K562 (cell line): ENCODE measurements around the gene NAA40. TPM values are rescaled to one million over a fixed set of nuclear protein-coding genes. Genes with fewer than 3 reads are reported as not detected.

Source experiments
- ARID1B ChIP-seq: fragments of 450-650 bp; IDR thresholded peaks from 2 replicates; pipeline ENCODE4 v1.6.1; 2016; ENCODE audit warnings: antibody characterized with exemption, mild to moderate bottlenecking, inconsistent platforms
- CBX1 ChIP-seq: sonication (generic); IDR thresholded peaks from 2 replicates; pipeline ENCODE4 v1.6.1; 2016; ENCODE audit warnings: antibody characterized with exemption, low read depth, mild to moderate bottlenecking
- CHD1 ChIP-seq: fragments of 200-600 bp; sonication (generic); IDR thresholded peaks from one replicate; pipeline ENCODE4 v1.6.1; 2012; ENCODE audit warnings: mild to moderate bottlenecking, moderate library complexity, low read length, inconsistent platforms
- ELF4 ChIP-seq: fragments of 450-650 bp; formaldehyde crosslinking; IDR thresholded peaks from 2 replicates; pipeline ENCODE4 v1.4.0; 2022; ENCODE audit warnings: missing genetic modification characterization
- GTF2B ChIP-seq: IDR thresholded peaks from 2 replicates; pipeline ENCODE4 v1.6.1; 2011; ENCODE audit not compliant: insufficient read length; ENCODE audit errors: extremely low read depth
- LCOR ChIP-seq: sonication (generic); formaldehyde crosslinking; IDR thresholded peaks from 2 replicates; pipeline ENCODE4 v1.8.0; 2022; ENCODE audit warnings: mild to moderate bottlenecking, missing genetic modification reagents
- MYC ChIP-seq, 2 experiments: fragments of 250-450 bp in 1 of 2; sonication (Bioruptor Pico) in 1 of 2; IDR thresholded peaks; 2 replicates each; pipeline versions ENCODE4 v1.5.1 to v1.6.1; 2012 to 2021; ENCODE audit warnings: low read depth in 2 of 2, borderline replicate concordance in 1 of 2, improper control_type of control experiment in 1 of 2, low read length in 1 of 2, mild to moderate bottlenecking in 1 of 2, moderate library complexity in 1 of 2
- SMAD1 ChIP-seq: fragments of 150-350 bp; IDR thresholded peaks from 2 replicates; pipeline ENCODE4 v1.6.1; 2014; ENCODE audit warnings: low read length, low read depth; ENCODE audit not compliant: partially characterized antibody
- TBP ChIP-seq: optimal IDR thresholded peaks from 2 replicates; pipeline ENCODE3; 2011; ENCODE audit warnings: low read depth, low read length, improper control_type of control experiment
- VEZF1 ChIP-seq: fragments of 200-800 bp; sonication (Bioruptor generic); IDR thresholded peaks from 2 replicates; pipeline ENCODE4 v1.6.1; 2017; ENCODE audit warnings: missing genetic modification characterization, missing compliant biosample characterization
- ZNF583 ChIP-seq: fragments of 250-450 bp; sonication (Bioruptor Pico); IDR thresholded peaks from 2 replicates; pipeline ENCODE4 v1.4.0; 2020
- polyA plus RNA-seq, 8 experiments: library from polyadenylated mRNA; depleted of rRNA in 4 of 8; stranded (reverse) in 5 of 8; unstranded in 3 of 8; fragments of >200 nt; fragmentation: Nextera tagmentation in 2 of 8; fragmentation: Illumina TruSeq in 1 of 8; extraction: Ambion mirVana in 2 of 8; extraction: Trizol in 1 of 8; gene quantifications; 2 replicates each; pipeline versions ENCODE4 v1.2.1 to v1.2.3, GENCODE V29; 2011 to 2014; ENCODE audit warnings: inconsistent platforms in 1 of 8, missing spikeins in 1 of 8
- total RNA-seq, 7 experiments: library from RNA; depleted of rRNA in 6 of 7; stranded (reverse); fragments of >200 nt in 6 of 7; fragmentation: Illumina TruSeq in 2 of 7; extraction: Trizol in 2 of 7; gene quantifications; 2 replicates each; pipeline versions ENCODE4 v1.2.1 to v1.2.3, GENCODE V29; 2011 to 2021; ENCODE audit warnings: low replicate concordance in 1 of 7
- TF ChIP-seq, protein P1 (sequence below): fragments of 450-650 bp; conservative IDR thresholded peaks from 2 replicates; pipeline ENCODE4 v1.6.1; 2016; ENCODE audit warnings: missing genetic modification characterization, low read depth, mild to moderate bottlenecking, control low read depth, missing compliant biosample characterization
- TF ChIP-seq, protein P2 (sequence below): fragments of 200-800 bp; sonication (Bioruptor generic); IDR thresholded peaks from 2 replicates; pipeline ENCODE4 v1.6.1; 2016; ENCODE audit warnings: missing genetic modification characterization, missing compliant biosample characterization
- TF ChIP-seq, protein P3 (sequence below), 2 experiments: fragments of 450-650 bp; conservative IDR thresholded peaks; 2 replicates each; pipeline ENCODE4 v1.6.1; 2017; ENCODE audit warnings: mild to moderate bottlenecking in 2 of 2, moderate library complexity in 2 of 2

The NAA40 gene
- total and polyA plus RNA-seq, 9 of the 15 experiments (the other 6 are each of a cell fraction or from before 2014, with no cell fraction given) = 6.2 to 39.0 (median 23.1) TPM

- no peak for TF ChIP-seq CBX1
- 0 out of 2 replicates have a peak, but pooled peaks have one; percentile 12 for TF ChIP-seq ZNF583 (CRISPR knock-in tag)
- TF ChIP-seq GTF2B = no peak
- TF ChIP-seq, protein P1, sequence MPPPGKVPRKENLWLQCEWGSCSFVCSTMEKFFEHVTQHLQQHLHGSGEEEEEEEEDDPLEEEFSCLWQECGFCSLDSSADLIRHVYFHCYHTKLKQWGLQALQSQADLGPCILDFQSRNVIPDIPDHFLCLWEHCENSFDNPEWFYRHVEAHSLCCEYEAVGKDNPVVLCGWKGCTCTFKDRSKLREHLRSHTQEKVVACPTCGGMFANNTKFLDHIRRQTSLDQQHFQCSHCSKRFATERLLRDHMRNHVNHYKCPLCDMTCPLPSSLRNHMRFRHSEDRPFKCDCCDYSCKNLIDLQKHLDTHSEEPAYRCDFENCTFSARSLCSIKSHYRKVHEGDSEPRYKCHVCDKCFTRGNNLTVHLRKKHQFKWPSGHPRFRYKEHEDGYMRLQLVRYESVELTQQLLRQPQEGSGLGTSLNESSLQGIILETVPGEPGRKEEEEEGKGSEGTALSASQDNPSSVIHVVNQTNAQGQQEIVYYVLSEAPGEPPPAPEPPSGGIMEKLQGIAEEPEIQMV (tag) = no peak
- TF ChIP-seq ARID1B = no peak
- peak; percentile 63; the same call in 1 of the 2 replicates for TF ChIP-seq MYC (IDR thresholded peaks at IDR 0.05; ENCODE audit: low read depth, low read length)
- no peak for TF ChIP-seq MYC (CRISPR knock-in tag; IDR thresholded peaks at IDR 0.05; ENCODE audit: borderline replicate concordance, low read depth)
- TF ChIP-seq, protein P2, sequence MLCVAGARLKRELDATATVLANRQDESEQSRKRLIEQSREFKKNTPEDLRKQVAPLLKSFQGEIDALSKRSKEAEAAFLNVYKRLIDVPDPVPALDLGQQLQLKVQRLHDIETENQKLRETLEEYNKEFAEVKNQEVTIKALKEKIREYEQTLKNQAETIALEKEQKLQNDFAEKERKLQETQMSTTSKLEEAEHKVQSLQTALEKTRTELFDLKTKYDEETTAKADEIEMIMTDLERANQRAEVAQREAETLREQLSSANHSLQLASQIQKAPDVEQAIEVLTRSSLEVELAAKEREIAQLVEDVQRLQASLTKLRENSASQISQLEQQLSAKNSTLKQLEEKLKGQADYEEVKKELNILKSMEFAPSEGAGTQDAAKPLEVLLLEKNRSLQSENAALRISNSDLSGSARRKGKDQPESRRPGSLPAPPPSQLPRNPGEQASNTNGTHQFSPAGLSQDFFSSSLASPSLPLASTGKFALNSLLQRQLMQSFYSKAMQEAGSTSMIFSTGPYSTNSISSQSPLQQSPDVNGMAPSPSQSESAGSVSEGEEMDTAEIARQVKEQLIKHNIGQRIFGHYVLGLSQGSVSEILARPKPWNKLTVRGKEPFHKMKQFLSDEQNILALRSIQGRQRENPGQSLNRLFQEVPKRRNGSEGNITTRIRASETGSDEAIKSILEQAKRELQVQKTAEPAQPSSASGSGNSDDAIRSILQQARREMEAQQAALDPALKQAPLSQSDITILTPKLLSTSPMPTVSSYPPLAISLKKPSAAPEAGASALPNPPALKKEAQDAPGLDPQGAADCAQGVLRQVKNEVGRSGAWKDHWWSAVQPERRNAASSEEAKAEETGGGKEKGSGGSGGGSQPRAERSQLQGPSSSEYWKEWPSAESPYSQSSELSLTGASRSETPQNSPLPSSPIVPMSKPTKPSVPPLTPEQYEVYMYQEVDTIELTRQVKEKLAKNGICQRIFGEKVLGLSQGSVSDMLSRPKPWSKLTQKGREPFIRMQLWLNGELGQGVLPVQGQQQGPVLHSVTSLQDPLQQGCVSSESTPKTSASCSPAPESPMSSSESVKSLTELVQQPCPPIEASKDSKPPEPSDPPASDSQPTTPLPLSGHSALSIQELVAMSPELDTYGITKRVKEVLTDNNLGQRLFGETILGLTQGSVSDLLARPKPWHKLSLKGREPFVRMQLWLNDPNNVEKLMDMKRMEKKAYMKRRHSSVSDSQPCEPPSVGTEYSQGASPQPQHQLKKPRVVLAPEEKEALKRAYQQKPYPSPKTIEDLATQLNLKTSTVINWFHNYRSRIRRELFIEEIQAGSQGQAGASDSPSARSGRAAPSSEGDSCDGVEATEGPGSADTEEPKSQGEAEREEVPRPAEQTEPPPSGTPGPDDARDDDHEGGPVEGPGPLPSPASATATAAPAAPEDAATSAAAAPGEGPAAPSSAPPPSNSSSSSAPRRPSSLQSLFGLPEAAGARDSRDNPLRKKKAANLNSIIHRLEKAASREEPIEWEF (CRISPR knock-in tag) = no peak
- TF ChIP-seq CHD1 = no peak
- no peak for TF ChIP-seq ELF4 (CRISPR knock-in tag)
- no peak for TF ChIP-seq TBP
- TF ChIP-seq, protein P3, sequence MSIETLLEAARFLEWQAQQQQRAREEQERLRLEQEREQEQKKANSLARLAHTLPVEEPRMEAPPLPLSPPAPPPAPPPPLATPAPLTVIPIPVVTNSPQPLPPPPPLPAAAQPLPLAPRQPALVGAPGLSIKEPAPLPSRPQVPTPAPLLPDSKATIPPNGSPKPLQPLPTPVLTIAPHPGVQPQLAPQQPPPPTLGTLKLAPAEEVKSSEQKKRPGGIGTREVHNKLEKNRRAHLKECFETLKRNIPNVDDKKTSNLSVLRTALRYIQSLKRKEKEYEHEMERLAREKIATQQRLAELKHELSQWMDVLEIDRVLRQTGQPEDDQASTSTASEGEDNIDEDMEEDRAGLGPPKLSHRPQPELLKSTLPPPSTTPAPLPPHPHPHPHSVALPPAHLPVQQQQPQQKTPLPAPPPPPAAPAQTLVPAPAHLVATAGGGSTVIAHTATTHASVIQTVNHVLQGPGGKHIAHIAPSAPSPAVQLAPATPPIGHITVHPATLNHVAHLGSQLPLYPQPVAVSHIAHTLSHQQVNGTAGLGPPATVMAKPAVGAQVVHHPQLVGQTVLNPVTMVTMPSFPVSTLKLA (conservative IDR thresholded peaks at IDR 0.05) = peak; percentile 32 to 58; a peak in 2 of 4 replicates
- TF ChIP-seq VEZF1 = peak; percentile 45; the same call in 1 of the 2 replicates
- TF ChIP-seq LCOR = no peak
- TF ChIP-seq SMAD1 = no peak
These were observed 19.3 kb upstream of the NAA40 start (continued) for GRCh38 chr11:63919267-63920125.
